Inflammatory macrophage (primary cell): ENCODE results near the gene SPATA31C2.
"Not testable (repeated sequence)": the region's sequence is repeated elsewhere in the genome, so short reads cannot be mapped to it uniquely, and the experiment has no call there.

Experiments used
- DNase-seq, 2 donors: peaks; one replicate each; pipeline ENCODE4 v3.0.0-alpha.2; 2020 to 2022
- total RNA-seq, 18 experiments: gene quantifications; one replicate each; lab custom pipeline; 2026; ENCODE audit warnings: mixed read lengths in 6 of 18, inconsistent platforms in 2 of 18; lab: John Stamatoyannopoulos, UW

The SPATA31C2 gene
- 0 to 0.07 (median 0) reads per million in 18 experiments for total RNA-seq

GRCh38 chr9:88138375-88138774 lies at the start of gene SPATA31C2:
Gene SPATA31C2, minus strand, starts transcription at chr9:88138475. Its CDS starts 29 bp downstream, at chr9:88138446.
- not testable (repeated sequence) for DNase-seq

GRCh38 chr9:88187631-88188030 lies 49.4 kb upstream of the SPATA31C2 start:
- DNase-seq, result no peak

GRCh38 chr9:88186495-88187110 lies 48.3 kb upstream of the SPATA31C2 start:
- no peak for DNase-seq

GRCh38 chr9:88184976-88185375 lies 46.7 kb upstream of the SPATA31C2 start:
- DNase-seq, result no peak

GRCh38 chr9:88183798-88184495 lies 45.7 kb upstream of the SPATA31C2 start:
- no peak for DNase-seq

- no peak for DNase-seq
Observed at GRCh38 chr9:88182501-88182900, 44.2 kb upstream of the SPATA31C2 start.

- DNase-seq, result peak; percentile 31 to 42
Observed at GRCh38 chr9:88180081-88180765, 41.9 kb upstream of the SPATA31C2 start.

GRCh38 chr9:88179062-88179521 lies 40.8 kb upstream of the SPATA31C2 start:
- DNase-seq, result peak; percentile 15 to 26

GRCh38 chr9:88178641-88179040 lies 40.4 kb upstream of the SPATA31C2 start:
- DNase-seq, result no peak

GRCh38 chr9:88177371-88177770 lies 39.1 kb upstream of the SPATA31C2 start:
- DNase-seq, result peak in 1 of 2 donors; percentile 58

- no peak for DNase-seq
Observed at GRCh38 chr9:88174324-88174723, 36.0 kb upstream of the SPATA31C2 start.

GRCh38 chr9:88173378-88173999 lies 35.2 kb upstream of the SPATA31C2 start:
- peak; percentile 70 to 78 for DNase-seq

- DNase-seq, result peak in 1 of 2 donors; percentile 40
Observed at GRCh38 chr9:88169700-88170099, 31.4 kb upstream of the SPATA31C2 start.

- no peak for DNase-seq
Observed at GRCh38 chr9:88168564-88168963, 30.3 kb upstream of the SPATA31C2 start.

GRCh38 chr9:88166660-88167059 lies 28.4 kb upstream of the SPATA31C2 start:
- no peak for DNase-seq

GRCh38 chr9:88164850-88165249 lies 26.6 kb upstream of the SPATA31C2 start:
- peak; percentile 64 to 78 for DNase-seq

- DNase-seq, result no peak
Observed at GRCh38 chr9:88161144-88161543, 22.9 kb upstream of the SPATA31C2 start.

GRCh38 chr9:88143957-88144625 lies 5.8 kb upstream of the SPATA31C2 start:
- no peak for DNase-seq

- DNase-seq, result no peak
Observed at GRCh38 chr9:88143179-88143578, 4.9 kb upstream of the SPATA31C2 start.

- peak; percentile 32 to 70 for DNase-seq
Observed at GRCh38 chr9:88133552-88133951, 4.7 kb downstream of the SPATA31C2 start.

- DNase-seq, result not testable (repeated sequence)
Observed at GRCh38 chr9:88129556-88129955, 8.7 kb downstream of the SPATA31C2 start.

- not testable (repeated sequence) for DNase-seq
Observed at GRCh38 chr9:88127700-88128300, 10.5 kb downstream of the SPATA31C2 start.
